NCI-H1417 treated with DMSO at 0.1 percent for 48 hours (cell line): ENCODE results near the gene PC.
A peak's percentile ranks its signal among the peaks of the same experiment; 100 is the strongest.

Experiments used
- DNase-seq: peaks from one replicate; lab custom pipeline; 2025; lab: John Stamatoyannopoulos, UW

PC gene

DNA sequence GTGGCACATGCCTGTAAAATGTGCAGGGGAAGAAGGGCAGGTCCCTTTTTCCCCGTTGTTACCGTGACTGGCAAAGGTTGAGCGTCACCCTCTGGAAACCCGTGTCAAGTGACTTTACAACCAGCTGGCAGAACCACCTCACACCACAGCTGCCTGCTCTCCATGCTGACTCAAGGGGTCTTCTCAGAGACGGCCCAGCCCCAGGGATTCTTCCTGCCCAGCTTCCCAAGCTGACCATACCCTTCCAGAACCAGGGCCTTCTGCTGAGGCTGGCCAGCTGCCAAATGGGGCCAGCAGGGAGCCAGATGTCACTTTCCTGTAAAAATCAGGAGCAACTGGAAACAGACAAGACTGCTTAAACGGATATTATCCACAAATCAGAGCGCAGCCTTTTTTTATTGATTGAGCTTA, 6.3 kb downstream of the PC start:
- peak; percentile 12 for DNase-seq

DNA sequence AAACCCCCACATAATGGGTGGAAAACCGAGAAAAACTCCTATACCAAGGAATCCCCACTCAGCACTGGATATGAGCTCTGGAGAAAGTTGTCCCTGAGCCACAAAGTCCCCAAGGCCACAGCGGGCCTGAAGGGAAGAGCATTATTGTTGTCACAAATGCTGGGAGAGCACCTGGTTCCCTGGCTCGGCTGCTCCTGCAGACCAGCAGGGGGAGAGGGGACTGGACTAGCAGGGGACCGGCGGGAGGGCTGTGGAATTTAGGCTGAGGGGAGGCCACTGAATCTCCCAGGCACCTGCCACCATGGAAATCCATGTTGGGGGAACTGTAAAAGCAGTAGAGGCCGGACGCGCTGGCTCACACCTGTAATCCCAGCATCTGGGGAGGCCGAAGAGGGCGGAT, 7.0 kb downstream of the PC start:
- no peak for DNase-seq

DNA sequence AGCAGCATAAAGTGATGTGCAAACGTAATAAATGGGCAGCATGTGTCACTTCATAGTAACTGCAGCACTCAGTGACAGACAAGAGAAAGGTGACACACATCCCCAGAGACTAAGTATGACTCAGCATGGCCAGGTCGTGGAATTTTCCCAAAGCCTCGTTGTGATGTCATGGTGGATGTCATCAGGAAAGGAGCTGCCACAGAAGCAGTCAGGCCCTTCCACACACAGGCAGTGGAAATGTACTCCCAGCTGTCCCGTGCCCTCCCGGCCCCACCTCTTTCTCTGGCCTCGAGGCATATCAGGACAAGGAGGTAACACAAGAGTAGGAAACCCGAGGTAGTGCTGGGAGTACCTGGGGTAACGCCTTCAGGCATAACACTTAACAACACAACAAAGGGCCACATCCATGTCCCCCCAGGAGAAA, 8.1 kb downstream of the PC start:
- DNase-seq = no peak

DNA sequence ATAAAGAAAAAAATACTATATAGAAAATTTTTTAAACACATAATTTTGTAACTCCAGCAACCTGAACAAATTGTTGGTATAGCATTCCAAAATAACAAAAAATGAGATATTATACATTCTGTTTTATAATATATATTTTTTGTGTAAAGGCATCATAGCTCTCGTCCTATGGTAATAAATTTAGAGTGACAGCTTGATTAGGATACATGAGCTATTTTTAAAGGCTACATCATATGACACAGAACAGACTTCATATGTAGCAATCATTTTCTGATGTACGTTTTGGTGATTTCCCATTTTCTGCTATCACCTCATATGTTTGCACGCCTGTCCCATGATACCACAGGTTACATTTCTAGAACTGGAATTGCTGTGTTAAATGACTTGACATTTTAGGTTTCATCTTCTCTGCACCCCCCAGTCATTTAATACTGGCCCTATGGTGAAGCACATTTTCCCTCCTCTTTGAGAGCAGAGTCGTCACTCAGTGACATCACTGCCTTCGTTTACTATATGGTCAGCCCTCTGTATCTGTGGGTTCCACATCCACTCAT, 19.5 kb downstream of the PC start:
- no peak for DNase-seq

DNA sequence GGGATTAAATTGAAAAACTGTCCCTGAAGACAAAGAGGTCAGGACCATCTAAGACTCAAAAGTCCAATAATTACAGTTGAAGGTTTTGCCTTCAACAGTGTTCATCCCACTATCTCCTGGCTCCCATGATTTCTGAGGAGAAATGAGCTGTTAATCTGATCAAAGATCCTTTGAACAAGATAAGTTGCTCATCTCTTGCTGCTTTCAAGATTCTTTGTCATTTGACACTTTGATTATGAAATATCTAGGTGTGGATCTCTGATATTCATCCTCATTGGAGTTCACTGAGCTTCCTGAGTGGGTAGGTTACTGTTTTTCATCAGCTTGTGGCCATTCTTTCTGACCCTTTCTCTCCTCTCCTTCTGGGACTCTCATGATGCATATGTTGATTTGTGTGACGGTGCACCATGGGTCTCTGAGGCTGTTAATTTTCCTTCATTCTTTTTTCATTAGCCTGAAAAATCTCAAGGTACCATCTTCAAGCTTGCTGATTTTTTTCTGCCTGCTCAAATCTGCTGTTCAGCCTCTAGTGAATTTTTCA, 20.9 kb downstream of the PC start:
- DNase-seq = no peak

- DNase-seq = no peak
Observed at GRCh38 chr11:66936311-66936711, 21.9 kb downstream of the PC start.

- DNase-seq = no peak
Observed at GRCh38 chr11:66934950-66935779, 23.0 kb downstream of the PC start.

- no peak for DNase-seq
Observed at GRCh38 chr11:66933531-66933930, 24.7 kb downstream of the PC start.

DNA sequence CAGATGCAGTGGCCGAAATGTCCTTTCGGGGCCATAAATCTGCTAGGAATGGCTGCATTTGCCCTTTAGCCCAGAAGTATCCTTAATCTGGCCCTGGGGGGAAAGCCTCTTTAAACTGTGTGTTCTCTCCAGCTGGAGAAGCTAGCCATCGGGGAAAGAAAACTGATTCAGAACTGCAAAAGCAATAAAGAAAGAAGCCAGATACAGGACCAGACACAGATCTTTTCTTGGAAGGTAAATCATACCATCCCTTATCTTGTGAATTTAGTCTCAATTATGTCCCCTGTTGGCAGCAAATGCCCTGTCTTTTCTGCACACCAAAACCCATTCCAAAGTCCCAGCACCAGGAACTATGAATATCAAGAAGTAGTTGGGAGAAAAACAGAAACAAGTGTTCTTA, 25.6 kb downstream of the PC start:
- no peak for DNase-seq

DNA sequence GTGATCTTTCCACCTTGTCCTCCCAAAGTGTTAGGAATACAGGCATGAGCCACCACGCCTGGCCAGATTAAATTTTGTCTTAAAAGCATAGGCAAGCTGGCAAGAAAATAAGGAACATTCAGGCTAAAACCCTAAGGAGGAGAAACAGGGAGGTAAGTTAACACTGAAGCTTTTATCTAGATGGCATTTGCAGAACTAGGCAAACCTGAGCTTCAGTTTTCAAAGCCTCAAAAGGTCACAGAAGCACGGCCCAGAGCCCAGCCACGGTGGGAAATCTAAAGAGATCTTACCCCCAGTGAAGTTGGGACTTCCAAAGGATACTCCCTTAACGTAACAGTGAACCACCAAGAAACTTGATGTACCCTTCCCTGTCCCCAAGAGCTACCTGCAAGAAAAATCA, 28.4 kb downstream of the PC start:
- DNase-seq = no peak

- no peak for DNase-seq
Observed at GRCh38 chr11:66924272-66924671, 33.9 kb downstream of the PC start.

GRCh38 chr11:66922551-66922950, 35.6 kb downstream of the PC start:
- DNase-seq = no peak

DNA sequence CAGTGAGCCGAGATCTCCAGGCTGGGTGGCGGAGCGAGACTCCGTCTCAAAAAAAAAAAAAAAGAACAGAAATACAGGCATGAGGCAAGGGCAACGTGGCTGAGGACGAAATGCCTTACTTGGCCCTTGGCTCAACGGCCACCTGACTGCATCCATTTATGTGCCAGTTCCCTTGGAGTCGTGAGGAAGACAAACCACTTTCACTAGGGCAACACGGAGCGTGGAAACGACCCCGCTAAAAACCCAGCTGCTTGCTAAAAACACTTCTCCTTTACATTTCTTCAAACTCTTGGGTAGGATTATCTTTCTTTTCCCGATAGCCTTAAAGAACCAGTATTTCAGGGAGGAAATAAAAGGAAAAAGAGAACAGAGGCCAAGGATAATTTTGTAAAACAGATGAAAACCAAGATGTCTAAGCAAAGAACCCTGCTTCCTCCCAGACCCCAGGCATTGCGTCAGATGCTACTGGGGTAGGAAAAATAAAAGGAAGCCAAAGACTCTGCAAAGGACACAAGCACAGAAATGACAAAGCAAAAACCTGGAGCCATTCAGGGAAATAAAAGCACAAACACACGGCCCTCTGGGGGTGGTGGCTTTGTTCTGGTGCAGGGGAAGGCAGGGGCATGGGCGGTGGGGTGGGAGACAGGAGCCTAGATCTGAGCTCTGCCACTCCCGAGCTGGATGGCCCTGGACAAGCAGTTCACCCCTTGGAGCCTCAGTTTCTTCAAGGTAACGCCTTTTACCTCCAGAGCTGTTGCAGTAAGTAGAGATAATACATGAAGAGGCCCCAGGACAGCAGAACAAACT, 37.0 kb downstream of the PC start:
- DNase-seq = no peak

- DNase-seq = no peak
Observed at GRCh38 chr11:66919923-66920322, 38.3 kb downstream of the PC start.

DNA sequence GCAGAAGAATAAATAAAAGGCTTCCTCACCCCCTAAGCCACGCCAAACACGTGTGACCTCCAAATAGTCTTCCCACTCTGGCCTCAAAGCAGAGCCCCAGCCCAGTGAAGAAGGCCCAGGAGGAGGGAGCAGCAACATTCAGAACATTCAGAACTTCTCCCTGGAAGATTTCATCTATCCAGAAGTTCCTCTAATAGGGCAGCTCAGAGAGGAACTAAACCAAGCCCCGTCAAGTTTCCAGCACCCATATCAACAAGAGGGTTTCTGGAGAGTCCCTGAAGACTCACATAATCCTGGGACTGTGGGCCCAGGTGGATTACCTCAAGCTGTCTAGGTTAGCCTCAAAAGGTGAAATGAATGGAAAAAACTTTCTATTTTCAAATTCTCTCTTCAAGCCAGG, 39.4 kb downstream of the PC start:
- no peak for DNase-seq

DNA sequence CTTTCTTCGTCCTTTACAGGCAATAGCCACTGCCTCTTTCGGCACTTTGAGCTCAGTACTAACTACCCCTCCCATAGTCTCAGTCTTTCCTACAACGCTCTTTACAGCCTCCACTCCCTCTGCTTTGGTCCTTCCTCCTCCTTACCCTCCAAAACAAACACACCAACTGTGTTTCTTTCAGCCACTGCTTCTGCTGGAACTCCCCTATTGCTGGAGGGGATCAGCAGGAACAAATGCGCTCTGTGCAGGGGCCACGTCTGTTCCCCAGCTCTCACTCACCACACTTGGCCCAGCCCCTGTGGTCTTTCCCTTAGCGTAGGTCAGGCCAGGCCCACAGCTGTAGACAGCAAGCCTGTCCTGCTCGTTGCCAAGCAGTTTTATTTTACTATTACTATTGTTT, 42.3 kb downstream of the PC start:
- no peak for DNase-seq

DNA sequence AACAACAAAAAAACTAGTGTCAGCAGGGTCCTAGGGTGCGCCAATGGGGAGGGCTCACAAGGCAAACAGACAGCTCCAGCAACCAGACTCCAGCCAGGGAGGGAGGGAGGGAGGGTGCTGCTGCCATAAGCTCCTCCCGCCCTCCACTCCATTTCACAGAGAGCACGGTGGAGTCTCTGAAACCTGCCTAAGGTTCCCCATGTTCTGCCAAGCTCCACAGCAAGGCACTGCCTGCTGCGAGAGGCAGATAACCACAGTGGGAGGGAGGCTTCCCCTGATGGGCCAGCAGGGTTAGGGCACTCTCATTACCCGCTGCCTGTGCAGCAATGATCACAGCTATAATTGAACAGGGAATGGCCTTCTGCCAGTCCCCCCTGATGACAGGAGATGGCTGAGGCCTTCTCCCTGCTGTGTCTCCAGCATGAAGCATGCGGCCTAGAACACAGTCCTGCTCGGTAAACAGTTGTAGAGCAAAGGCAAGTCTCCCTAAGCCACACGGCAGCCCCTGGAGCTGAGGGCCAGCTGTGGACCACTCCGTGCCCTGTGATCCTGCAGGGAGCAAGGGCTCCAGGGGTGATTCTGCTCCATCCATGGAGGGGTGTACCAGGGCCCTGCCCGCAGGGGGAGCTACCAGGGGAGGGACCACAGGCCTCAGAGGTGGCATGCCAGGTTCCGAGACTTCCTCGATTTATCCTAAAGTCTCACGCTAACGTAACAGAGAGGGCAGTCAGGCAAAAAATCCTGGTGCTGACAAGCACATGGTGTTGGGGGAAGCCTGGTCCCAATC, 42.9 kb downstream of the PC start:
- DNase-seq = no peak

GRCh38 chr11:66914505-66914904, 43.7 kb downstream of the PC start:
- DNase-seq = no peak

DNA sequence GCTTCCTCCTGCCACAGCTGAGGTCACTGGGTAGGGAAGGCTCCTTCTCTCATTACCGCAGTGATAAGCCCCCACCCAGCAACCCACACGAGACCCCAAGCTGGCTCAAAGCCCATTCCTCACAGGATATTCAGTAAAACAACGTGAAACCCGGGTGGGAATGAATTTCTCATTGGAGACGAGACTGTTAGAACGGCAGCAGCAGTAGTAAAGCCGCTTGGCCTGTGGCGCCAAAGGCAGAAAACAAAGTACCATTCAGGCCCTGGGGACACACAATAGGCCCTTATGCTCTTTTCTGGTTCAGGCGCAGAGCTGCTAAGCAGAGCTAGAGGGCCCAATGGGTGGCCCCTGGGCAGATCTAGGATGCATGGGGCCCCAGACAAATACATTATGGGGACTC, 45.3 kb downstream of the PC start:
- no peak for DNase-seq

DNA sequence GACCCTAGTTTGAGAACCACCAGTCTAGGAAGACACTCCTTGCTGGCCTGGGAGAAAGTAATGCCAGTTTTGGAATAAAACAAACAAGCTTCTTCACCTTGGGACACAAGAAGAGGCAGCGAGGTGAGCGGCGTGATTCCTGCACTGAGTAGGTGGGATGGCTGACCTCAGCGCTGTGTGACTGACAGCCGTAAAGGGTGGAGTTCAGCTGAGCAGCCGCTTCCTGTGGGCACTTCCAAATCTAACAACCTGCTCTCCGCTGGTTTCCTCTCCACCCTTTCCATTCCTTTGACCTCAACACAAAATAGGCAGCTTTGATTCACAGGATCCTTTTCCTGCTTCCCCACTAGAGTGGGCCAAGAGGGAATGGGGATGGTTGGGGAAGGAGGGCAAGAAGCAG, 45.8 kb downstream of the PC start:
- no peak for DNase-seq

GRCh38 chr11:66910669-66911068, 47.5 kb downstream of the PC start:
- no peak for DNase-seq

GRCh38 chr11:66910016-66910415, 48.2 kb downstream of the PC start:
- DNase-seq = no peak
